Upper lobe of left lung (tissue), 4 donors: ENCODE results near the gene CTSS.

Source experiments
- POLR2A ChIP-seq, 4 donors: fragments of 450-650 bp; IDR thresholded peaks; one replicate each; pipeline ENCODE4 v1.5.1; 2016 to 2017; ENCODE audit warnings: antibody characterized with exemption in 4 of 4, mild to moderate bottlenecking in 2 of 4
- TF ChIP-seq, protein P1 (sequence below), 6 experiments: fragments of 450-650 bp in 4 of 6; fragments of 200-600 bp in 2 of 6; sonication (generic) in 2 of 6; IDR thresholded peaks; one replicate each; pipeline ENCODE4 v1.5.1; 2016 to 2019; ENCODE audit warnings: antibody characterized with exemption in 6 of 6

DNA sequence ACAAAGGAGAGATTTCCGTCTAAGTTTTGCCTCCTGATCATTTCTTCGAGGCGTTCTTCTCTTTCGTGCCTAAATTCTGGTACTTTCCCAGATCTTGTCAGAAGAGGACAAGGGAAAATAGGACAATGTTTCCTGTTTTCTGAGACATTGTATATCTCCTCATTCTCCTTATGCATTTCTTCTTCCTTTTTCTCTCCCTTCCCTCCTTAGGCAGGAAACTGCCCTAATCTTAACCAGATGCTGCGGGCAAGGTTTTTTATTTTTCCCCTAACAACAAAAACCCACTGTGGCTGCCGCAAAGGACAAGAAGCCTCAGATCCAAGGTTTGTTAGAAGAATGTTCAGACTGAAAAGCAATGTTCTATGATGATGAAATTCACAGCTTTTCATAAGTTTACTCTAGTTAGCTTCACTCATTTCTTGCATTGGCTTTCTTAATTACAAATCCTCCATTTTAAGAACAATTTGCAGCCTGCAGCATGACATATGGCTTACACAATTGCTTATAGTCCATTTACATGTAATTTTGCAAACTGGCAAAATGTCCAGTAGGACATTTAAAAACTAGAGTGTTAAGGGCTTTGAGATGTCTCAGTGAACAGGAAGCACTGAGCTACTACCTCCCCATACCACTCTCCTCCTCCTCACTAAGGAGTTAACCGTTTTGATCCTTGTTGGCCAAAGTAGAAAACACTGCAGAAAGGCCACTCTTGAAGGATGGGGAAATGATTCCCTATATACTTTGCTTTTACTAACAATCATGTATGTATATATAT is 41.9 kb upstream of the CTSS start:
- TF ChIP-seq, protein P1, sequence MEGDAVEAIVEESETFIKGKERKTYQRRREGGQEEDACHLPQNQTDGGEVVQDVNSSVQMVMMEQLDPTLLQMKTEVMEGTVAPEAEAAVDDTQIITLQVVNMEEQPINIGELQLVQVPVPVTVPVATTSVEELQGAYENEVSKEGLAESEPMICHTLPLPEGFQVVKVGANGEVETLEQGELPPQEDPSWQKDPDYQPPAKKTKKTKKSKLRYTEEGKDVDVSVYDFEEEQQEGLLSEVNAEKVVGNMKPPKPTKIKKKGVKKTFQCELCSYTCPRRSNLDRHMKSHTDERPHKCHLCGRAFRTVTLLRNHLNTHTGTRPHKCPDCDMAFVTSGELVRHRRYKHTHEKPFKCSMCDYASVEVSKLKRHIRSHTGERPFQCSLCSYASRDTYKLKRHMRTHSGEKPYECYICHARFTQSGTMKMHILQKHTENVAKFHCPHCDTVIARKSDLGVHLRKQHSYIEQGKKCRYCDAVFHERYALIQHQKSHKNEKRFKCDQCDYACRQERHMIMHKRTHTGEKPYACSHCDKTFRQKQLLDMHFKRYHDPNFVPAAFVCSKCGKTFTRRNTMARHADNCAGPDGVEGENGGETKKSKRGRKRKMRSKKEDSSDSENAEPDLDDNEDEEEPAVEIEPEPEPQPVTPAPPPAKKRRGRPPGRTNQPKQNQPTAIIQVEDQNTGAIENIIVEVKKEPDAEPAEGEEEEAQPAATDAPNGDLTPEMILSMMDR (IDR thresholded peaks at IDR 0.05), result no peak
- no peak for TF ChIP-seq POLR2A (IDR thresholded peaks at IDR 0.05)
